Smooth muscle cell (in vitro differentiated cells): ENCODE results near the gene SPRING1. TPM values are rescaled to one million over a fixed set of nuclear protein-coding genes. Genes with fewer than 3 reads are reported as not detected.

Source experiments
- DNase-seq: peaks from one replicate; lab custom pipeline; 2025; ENCODE audit not compliant: unreplicated experiment; lab: John Stamatoyannopoulos, UW
- H2AFZ ChIP-seq: fragments of 200-600 bp; sonication (generic); 2 replicates; pipeline ENCODE4 v1.6.0; 2016; ENCODE audit warnings: antibody characterized with exemption, low read depth, mild to moderate bottlenecking
- H3F3A ChIP-seq: fragments of 200-600 bp; sonication (generic); 2 replicates; pipeline ENCODE4 v1.6.0; 2017; ENCODE audit warnings: antibody characterized with exemption, low read depth
- H3K27ac ChIP-seq: fragments of 200-600 bp; sonication (generic); 2 replicates; pipeline ENCODE4 v1.5.1; 2016; ENCODE audit warnings: low read depth, mild to moderate bottlenecking
- H3K27me3 ChIP-seq: fragments of 200-600 bp; sonication (generic); 2 replicates; pipeline ENCODE4 v1.6.1; 2016; ENCODE audit warnings: low read depth, mild to moderate bottlenecking
- H3K36me3 ChIP-seq: fragments of 200-600 bp; sonication (generic); 2 replicates; pipeline ENCODE4 v1.5.1; 2016; ENCODE audit warnings: low read depth
- H3K4me1 ChIP-seq: fragments of 200-600 bp; sonication (generic); 2 replicates; pipeline ENCODE4 v1.5.1; 2016; ENCODE audit warnings: low read depth
- H3K4me2 ChIP-seq: fragments of 200-600 bp; sonication (generic); 2 replicates; pipeline ENCODE4 v1.6.0; 2016; ENCODE audit warnings: mild to moderate bottlenecking
- H3K4me3 ChIP-seq: fragments of 200-600 bp; sonication (generic); 2 replicates; pipeline ENCODE4 v1.5.1; 2016; ENCODE audit warnings: mild to moderate bottlenecking
- H3K79me2 ChIP-seq: fragments of 200-600 bp; sonication (generic); 2 replicates; pipeline ENCODE4 v1.6.0; 2016; ENCODE audit warnings: low read depth, mild to moderate bottlenecking
- H3K9ac ChIP-seq: fragments of 200-600 bp; sonication (generic); 2 replicates; pipeline ENCODE4 v1.6.0; 2016; ENCODE audit warnings: low read depth
- H3K9me3 ChIP-seq: fragments of 200-600 bp; sonication (generic); replicated peaks from 2 replicates; pipeline ENCODE4 v1.5.1; 2016; ENCODE audit warnings: low read depth
- H4K20me1 ChIP-seq: fragments of 200-600 bp; sonication (generic); 2 replicates; pipeline ENCODE4 v1.6.0; 2016; ENCODE audit warnings: low read depth
- CTCF ChIP-seq: fragments of 200-600 bp; sonication (generic); IDR thresholded peaks from 2 replicates; pipeline ENCODE4 v1.5.1; 2017; ENCODE audit warnings: borderline replicate concordance, mild to moderate bottlenecking, antibody characterized with exemption; ENCODE audit not compliant: insufficient read depth, poor library complexity, severe bottlenecking
- WGBS: methylation state at CpG from one replicate; pipeline ENCODE4 v1.1.7; 2016; ENCODE audit warnings: low lambda C conversion rate; 5-methylcytosine and 5-hydroxymethylcytosine counted together
- polyA plus RNA-seq: library from polyadenylated mRNA; unstranded; fragments of >200 nt; fragmentation: Nextera tagmentation; extraction: Ambion mirVana; gene quantifications from 2 replicates; pipeline ENCODE4 v1.2.1, GENCODE V29; 2016
- total RNA-seq: library from RNA; depleted of rRNA; stranded (reverse); fragments of >200 nt; gene quantifications from 2 replicates; pipeline ENCODE4 v1.2.3, GENCODE V29; 2014

The SPRING1 gene
- total and polyA plus RNA-seq, 2 experiments from 2014 or later, result 19.0 to 25.8 TPM

GRCh38 chr12:116708826-116709756 is 28.8 kb downstream of the SPRING1 start:
- Histone ChIP-seq H3K79me2 (no peaks in the 10 kb centered on the region), H3K27ac (no peak overlapping the region), H3K27me3 (peaks cover 16% of the 10 kb centered on the region), H3K4me2 (no peak overlapping the region), H4K20me1 (no peaks in the 10 kb centered on the region), H3K36me3 (no peaks in the 10 kb centered on the region), H3F3A (no peaks in the 10 kb centered on the region), H3K9ac (no peak overlapping the region), H3K4me1 (no peaks in the 10 kb centered on the region), H3K9me3 (no peaks in the 10 kb centered on the region), H2AFZ (no peak overlapping the region), H3K4me3 (no peak overlapping the region)
- WGBS, result 53% methylated on average over 26 of the region's 26 CpGs
- DNase-seq, result no peak
- peak; percentile 51 for TF ChIP-seq CTCF

- H3K79me2 ChIP-seq, result no peaks in the 10 kb centered on the region
- no peak for TF ChIP-seq CTCF
Measured at GRCh38 chr12:116707751-116708150, 30.1 kb downstream of the SPRING1 start.

GRCh38 chr12:116703214-116703795 is 34.6 kb downstream of the SPRING1 start:
- WGBS, result 17% methylated on average over 12 of the region's 12 CpGs
- H3K4me1 ChIP-seq, result no peaks in the 10 kb centered on the region
- H3K9me3 ChIP-seq, result no peaks in the 10 kb centered on the region
- H3K36me3 ChIP-seq, result no peaks in the 10 kb centered on the region
- H3K9ac ChIP-seq, result no peak overlapping the region
- DNase-seq, result no peak
- no peaks in the 10 kb centered on the region for H3K27me3 ChIP-seq
- no peak overlapping the region for H3K4me2 ChIP-seq
- no peak overlapping the region for H3K27ac ChIP-seq
- peak; percentile 89 for TF ChIP-seq CTCF
- no peak overlapping the region for H3K4me3 ChIP-seq
- H3K79me2 ChIP-seq, result no peaks in the 10 kb centered on the region
- H2AFZ ChIP-seq, result no peak overlapping the region
- peaks cover 10% of the 10 kb centered on the region for H3F3A ChIP-seq
- no peaks in the 10 kb centered on the region for H4K20me1 ChIP-seq

More at GRCh38 chr12:116707751-116708150, 30.1 kb downstream of the SPRING1 start:
- Histone ChIP-seq H4K20me1 (no peaks in the 10 kb centered on the region), H2AFZ (no peak overlapping the region), H3K4me2 (no peak overlapping the region), H3K9me3 (no peaks in the 10 kb centered on the region), H3K4me1 (no peaks in the 10 kb centered on the region), H3K27ac (no peak overlapping the region), H3K4me3 (no peak overlapping the region), H3K9ac (no peak overlapping the region), H3K27me3 (peaks cover 16% of the 10 kb centered on the region), H3K36me3 (no peaks in the 10 kb centered on the region), H3F3A (no peaks in the 10 kb centered on the region)
- no peak for DNase-seq
- 92% methylated on average over 9 of the region's 9 CpGs for WGBS
